OCI-LY7 (cell line): ENCODE measurements around the gene TARP.
"Not testable (repeated sequence)": the region's sequence is repeated elsewhere in the genome, so short reads cannot be mapped to it uniquely, and the experiment has no call there.

Source experiments
- BruUV-seq: library from RNA; stranded (reverse); fragments of 400-500 nt; replicated peaks from 2 replicates; lab custom pipeline; 2021; lab: Mats Ljungman, UMichigan
- CTCF ChIA-PET: fragments of 300-600 bp; sonication (Branson Sonifier 250); formaldehyde crosslinking; loops from one replicate; lab custom pipeline; 2022; ENCODE audit warnings: antibody characterized with exemption; ENCODE audit not compliant: unreplicated experiment; lab: Charles Lee
- POLR2A ChIA-PET: fragments of 300-600 bp; sonication (Branson Sonifier 250); formaldehyde crosslinking; loops from one replicate; lab custom pipeline; 2022; ENCODE audit warnings: antibody characterized with exemption; lab: Charles Lee
- DNase-seq: peaks from one replicate; pipeline ENCODE4 v3.0.0-alpha.2; 2015; ENCODE audit warnings: low spot score
- H2AFZ ChIP-seq: fragments of 200-600 bp; sonication (generic), shearing (Covaris generic); 2 replicates; pipeline ENCODE4 v1.6.1; 2014; ENCODE audit warnings: mild to moderate bottlenecking, antibody characterized with exemption, low read length, moderate library complexity
- H3K27ac ChIP-seq: fragments of 200-600 bp; sonication (generic); 2 replicates; pipeline ENCODE4 v1.5.1; 2014; ENCODE audit warnings: mixed run types, low read depth, mild to moderate bottlenecking, moderate library complexity, low read length, inconsistent platforms; ENCODE audit not compliant: poor library complexity, severe bottlenecking
- H3K36me3 ChIP-seq: fragments of 200-600 bp; sonication (generic); 2 replicates; pipeline ENCODE4 v1.6.1; 2014; ENCODE audit warnings: mild to moderate bottlenecking, antibody characterized with exemption, low read length, moderate library complexity, mixed read lengths; ENCODE audit not compliant: insufficient read depth
- H3K4me1 ChIP-seq: fragments of 200-600 bp; sonication (generic); 2 replicates; pipeline ENCODE4 v1.5.1; 2014; ENCODE audit warnings: mild to moderate bottlenecking, low read length; ENCODE audit not compliant: insufficient read depth, poor library complexity, severe bottlenecking
- H3K4me2 ChIP-seq: fragments of 200-600 bp; sonication (generic); 2 replicates; pipeline ENCODE4 v1.6.1; 2014; ENCODE audit warnings: mild to moderate bottlenecking, low read length
- H3K4me3 ChIP-seq: fragments of 200-600 bp; sonication (generic); 2 replicates; pipeline ENCODE4 v1.5.1; 2014; ENCODE audit warnings: mild to moderate bottlenecking, low read depth, low read length; ENCODE audit not compliant: poor library complexity, severe bottlenecking
- H3K79me2 ChIP-seq: fragments of 200-600 bp; sonication (generic); 2 replicates; pipeline ENCODE4 v1.6.1; 2016; ENCODE audit warnings: low read depth, mild to moderate bottlenecking, low read length, moderate library complexity, mixed read lengths; ENCODE audit not compliant: insufficient read depth
- H3K9me2 ChIP-seq: fragments of 200-600 bp; sonication (generic); 2 replicates; pipeline ENCODE4 v1.6.1; 2016; ENCODE audit warnings: mild to moderate bottlenecking, low read length, mixed read lengths; ENCODE audit not compliant: insufficient read depth
- H3K9me3 ChIP-seq: fragments of 200-600 bp; sonication (generic); 2 replicates; pipeline ENCODE4 v1.6.1; 2014; ENCODE audit warnings: mild to moderate bottlenecking, mixed run types, low read length, mixed read lengths
- H4K20me1 ChIP-seq: fragments of 200-600 bp; sonication (generic); 2 replicates; pipeline ENCODE4 v1.6.1; 2014; ENCODE audit warnings: mild to moderate bottlenecking, antibody characterized with exemption, low read length, moderate library complexity, mixed read lengths; ENCODE audit not compliant: insufficient read depth
- CTCF ChIP-seq: fragments of 200-600 bp; sonication (generic); conservative IDR thresholded peaks from 2 replicates; pipeline ENCODE4 v1.5.1; 2014; ENCODE audit warnings: mild to moderate bottlenecking, antibody characterized with exemption, low read length, moderate library complexity, mixed read lengths
- EZH2phosphoT487 ChIP-seq: fragments of 200-600 bp; sonication (generic); IDR thresholded peaks from 2 replicates; pipeline ENCODE4 v1.6.1; 2018; ENCODE audit warnings: low read depth, borderline replicate concordance, mild to moderate bottlenecking, mixed run types, antibody characterized with exemption, low read length, moderate library complexity, mixed read lengths
- intact Hi-C: fragments of 100-400 bp; cut with micrococcal nuclease; formaldehyde crosslinking; loops from one replicate; pipeline ENCODE4 v1.10.0; 2022; ENCODE audit not compliant: unreplicated experiment

TARP gene

GRCh38 chr7:38235606-38236005, 37.8 kb downstream of the TARP start:
- Histone ChIP-seq H3K4me2 (no peak overlapping the region), H3K36me3 (no peaks in the 10 kb centered on the region), H3K9me3 (no peaks in the 10 kb centered on the region), H3K9me2 (no peaks in the 10 kb centered on the region), H4K20me1 (no peaks in the 10 kb centered on the region), H3K27ac (no peak overlapping the region), H3K79me2 (no peaks in the 10 kb centered on the region), H3K4me1 (no peaks in the 10 kb centered on the region), H2AFZ (no peak overlapping the region), H3K4me3 (no peak overlapping the region)
- no peak for DNase-seq
- no TSS peak for BruUV-seq
- TF ChIP-seq EZH2phosphoT487 (no peak), CTCF (no peak)
- ChIA-PET CTCF (no interaction called here), POLR2A (no interaction called here)
- intact Hi-C loops: no loop called here

DNA sequence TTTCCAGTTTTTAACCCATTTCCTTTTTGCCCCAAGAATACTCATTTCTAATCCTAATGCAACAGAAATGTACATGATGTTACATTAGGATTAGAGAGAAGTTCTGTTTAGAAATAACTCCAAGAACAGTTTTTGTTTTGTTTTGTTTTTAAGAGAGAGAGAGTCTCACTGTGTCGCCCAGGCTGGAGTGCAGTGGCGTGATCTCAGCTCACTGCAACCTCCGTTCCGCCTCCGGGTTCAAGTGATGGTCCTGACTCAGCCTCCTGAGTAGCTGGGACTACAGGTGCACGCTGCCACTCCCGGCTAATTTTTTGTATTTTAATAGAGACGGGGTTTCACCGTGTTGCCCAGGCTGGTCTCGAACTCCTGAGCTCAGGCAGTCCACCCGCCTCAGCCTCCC, 38.7 kb downstream of the TARP start:
- intact Hi-C loops, POLR2A ChIA-PET, BruUV-seq, H2AFZ ChIP-seq, DNase-seq, H3K4me3 ChIP-seq, H3K27ac ChIP-seq, H4K20me1 ChIP-seq, H3K4me1 ChIP-seq, H3K4me2 ChIP-seq, H3K9me2 ChIP-seq, H3K36me3 ChIP-seq, H3K79me2 ChIP-seq, H3K9me3 ChIP-seq: not testable (repeated sequence)
- CTCF ChIA-PET: interaction anchor here (0.7 kb wide), 1 partner anchor 12 kb away, joined by 3 read pairs; no protein-coding TSS in a partner anchor

DNA sequence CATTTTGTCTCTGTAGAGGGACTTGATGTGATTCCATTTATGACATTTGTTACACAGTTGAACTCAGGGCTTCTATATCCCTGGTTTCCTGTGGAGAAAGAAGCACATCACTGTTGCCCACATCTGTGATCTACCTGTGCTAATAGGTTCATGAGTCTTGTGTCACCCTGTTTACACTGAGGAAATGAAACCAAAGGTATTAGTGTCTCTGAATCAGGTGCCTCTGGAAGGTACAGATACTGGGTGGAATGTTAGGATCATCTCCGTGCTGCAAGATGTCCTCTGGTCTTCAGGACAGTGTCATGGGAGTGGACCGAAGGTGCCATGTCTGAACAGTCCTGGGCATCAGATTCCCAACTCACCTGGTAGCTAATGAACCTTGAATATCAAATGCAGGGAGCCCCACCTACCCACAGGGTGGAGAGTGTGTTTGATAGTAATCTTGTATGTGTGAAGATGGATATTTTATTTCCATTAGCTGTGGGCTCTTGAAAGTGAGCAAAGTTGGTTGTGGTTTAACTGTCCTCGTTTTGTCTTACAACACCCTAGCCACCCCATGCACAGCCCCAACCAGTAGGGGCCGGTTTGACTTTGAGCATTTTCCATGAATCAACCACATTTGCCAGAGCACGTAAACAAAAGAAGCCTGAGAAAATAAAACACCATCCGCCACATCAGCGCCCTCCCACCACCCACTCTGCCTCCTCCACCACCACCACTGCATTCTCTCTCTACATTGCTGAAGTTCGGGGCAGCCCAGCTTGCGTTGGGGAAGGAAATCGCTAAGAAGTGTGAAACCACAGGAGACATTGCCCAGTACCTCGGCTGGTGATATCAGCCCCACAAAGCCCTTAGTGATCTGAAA, 40.7 kb downstream of the TARP start:
- Histone ChIP-seq H3K36me3 (0 out of 2 replicates have a peak, but pooled peaks cover 7% of the 10 kb centered on the region), H4K20me1 (no peaks in the 10 kb centered on the region), H2AFZ (no peak overlapping the region), H3K9me2 (no peaks in the 10 kb centered on the region), H3K79me2 (no peaks in the 10 kb centered on the region), H3K4me2 (no peak overlapping the region), H3K9me3 (no peaks in the 10 kb centered on the region), H3K4me3 (no peak overlapping the region), H3K27ac (no peak overlapping the region), H3K4me1 (no peaks in the 10 kb centered on the region)
- intact Hi-C loops: no loop called here
- TF ChIP-seq EZH2phosphoT487: no peak
- no peak for TF ChIP-seq CTCF
- ChIA-PET POLR2A (no interaction called here), CTCF (no interaction called here)
- DNase-seq: no peak
- BruUV-seq: no TSS peak
